GM23338 (cell line): ENCODE results near the gene HSD17B1. TPM values are rescaled to one million over a fixed set of nuclear protein-coding genes. Genes with fewer than 3 reads are reported as not detected.

ENCODE experiments used
- polyA plus RNA-seq: library from polyadenylated mRNA; unstranded; fragments of >200 nt; fragmentation: Nextera tagmentation; extraction: Ambion mirVana; gene quantifications from 2 replicates; pipeline ENCODE4 v1.2.1, GENCODE V29; 2016
- total RNA-seq: library from RNA; depleted of rRNA; stranded (reverse); fragments of >200 nt; shearing (Covaris generic); gene quantifications from 2 replicates; pipeline ENCODE4 v1.2.3, GENCODE V29; 2014
- TF ChIP-seq, protein P1 (sequence below): fragments of 250-450 bp; sonication (Bioruptor Pico); IDR thresholded peaks from 2 replicates; pipeline ENCODE4 v1.5.0; 2020; ENCODE audit warnings: mild to moderate bottlenecking, moderate library complexity
- TF ChIP-seq, protein P2 (sequence below): IDR thresholded peaks from 2 replicates; pipeline ENCODE4 v1.6.1; 2016; ENCODE audit warnings: antibody characterized with exemption
- TF ChIP-seq, protein P3 (sequence below): IDR thresholded peaks from one replicate; pipeline ENCODE4 v1.6.1; 2018; ENCODE audit warnings: antibody characterized with exemption; ENCODE audit not compliant: unreplicated experiment

Gene HSD17B1
- total and polyA plus RNA-seq, 2 experiments from 2014 or later, result 0.97 to 1.7 TPM

DNA sequence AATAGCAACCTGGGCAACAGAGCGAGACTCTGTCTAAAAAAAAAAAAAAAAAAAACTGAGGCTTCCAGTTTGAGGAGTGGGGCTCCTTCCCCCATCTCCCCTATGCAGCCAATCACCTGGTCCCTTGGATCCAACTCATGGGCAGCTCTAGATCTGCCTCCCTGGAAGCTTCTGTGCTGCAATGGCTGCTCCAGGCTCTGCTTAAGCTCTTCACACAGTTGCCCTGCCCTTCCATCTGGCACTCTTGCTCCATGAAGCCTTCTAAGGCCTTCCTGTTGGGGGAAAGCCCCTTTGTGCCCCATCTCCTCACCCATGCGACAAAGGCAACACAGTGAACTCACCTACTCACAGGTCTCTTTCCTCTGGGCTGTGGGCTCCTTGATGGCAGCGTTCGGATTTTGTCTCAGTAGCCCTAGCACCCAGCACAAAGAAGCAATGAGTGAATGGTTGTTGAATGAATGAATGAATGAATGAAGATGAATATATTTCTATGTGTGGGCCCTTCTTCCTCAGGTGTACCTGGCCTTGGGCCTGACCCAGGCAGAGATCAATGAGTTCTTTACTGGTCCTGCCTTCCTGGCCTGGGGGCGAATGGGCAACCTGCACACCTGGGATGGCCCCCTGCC lies 14.8 kb upstream of the HSD17B1 start (continued):
- TF ChIP-seq, protein P1, sequence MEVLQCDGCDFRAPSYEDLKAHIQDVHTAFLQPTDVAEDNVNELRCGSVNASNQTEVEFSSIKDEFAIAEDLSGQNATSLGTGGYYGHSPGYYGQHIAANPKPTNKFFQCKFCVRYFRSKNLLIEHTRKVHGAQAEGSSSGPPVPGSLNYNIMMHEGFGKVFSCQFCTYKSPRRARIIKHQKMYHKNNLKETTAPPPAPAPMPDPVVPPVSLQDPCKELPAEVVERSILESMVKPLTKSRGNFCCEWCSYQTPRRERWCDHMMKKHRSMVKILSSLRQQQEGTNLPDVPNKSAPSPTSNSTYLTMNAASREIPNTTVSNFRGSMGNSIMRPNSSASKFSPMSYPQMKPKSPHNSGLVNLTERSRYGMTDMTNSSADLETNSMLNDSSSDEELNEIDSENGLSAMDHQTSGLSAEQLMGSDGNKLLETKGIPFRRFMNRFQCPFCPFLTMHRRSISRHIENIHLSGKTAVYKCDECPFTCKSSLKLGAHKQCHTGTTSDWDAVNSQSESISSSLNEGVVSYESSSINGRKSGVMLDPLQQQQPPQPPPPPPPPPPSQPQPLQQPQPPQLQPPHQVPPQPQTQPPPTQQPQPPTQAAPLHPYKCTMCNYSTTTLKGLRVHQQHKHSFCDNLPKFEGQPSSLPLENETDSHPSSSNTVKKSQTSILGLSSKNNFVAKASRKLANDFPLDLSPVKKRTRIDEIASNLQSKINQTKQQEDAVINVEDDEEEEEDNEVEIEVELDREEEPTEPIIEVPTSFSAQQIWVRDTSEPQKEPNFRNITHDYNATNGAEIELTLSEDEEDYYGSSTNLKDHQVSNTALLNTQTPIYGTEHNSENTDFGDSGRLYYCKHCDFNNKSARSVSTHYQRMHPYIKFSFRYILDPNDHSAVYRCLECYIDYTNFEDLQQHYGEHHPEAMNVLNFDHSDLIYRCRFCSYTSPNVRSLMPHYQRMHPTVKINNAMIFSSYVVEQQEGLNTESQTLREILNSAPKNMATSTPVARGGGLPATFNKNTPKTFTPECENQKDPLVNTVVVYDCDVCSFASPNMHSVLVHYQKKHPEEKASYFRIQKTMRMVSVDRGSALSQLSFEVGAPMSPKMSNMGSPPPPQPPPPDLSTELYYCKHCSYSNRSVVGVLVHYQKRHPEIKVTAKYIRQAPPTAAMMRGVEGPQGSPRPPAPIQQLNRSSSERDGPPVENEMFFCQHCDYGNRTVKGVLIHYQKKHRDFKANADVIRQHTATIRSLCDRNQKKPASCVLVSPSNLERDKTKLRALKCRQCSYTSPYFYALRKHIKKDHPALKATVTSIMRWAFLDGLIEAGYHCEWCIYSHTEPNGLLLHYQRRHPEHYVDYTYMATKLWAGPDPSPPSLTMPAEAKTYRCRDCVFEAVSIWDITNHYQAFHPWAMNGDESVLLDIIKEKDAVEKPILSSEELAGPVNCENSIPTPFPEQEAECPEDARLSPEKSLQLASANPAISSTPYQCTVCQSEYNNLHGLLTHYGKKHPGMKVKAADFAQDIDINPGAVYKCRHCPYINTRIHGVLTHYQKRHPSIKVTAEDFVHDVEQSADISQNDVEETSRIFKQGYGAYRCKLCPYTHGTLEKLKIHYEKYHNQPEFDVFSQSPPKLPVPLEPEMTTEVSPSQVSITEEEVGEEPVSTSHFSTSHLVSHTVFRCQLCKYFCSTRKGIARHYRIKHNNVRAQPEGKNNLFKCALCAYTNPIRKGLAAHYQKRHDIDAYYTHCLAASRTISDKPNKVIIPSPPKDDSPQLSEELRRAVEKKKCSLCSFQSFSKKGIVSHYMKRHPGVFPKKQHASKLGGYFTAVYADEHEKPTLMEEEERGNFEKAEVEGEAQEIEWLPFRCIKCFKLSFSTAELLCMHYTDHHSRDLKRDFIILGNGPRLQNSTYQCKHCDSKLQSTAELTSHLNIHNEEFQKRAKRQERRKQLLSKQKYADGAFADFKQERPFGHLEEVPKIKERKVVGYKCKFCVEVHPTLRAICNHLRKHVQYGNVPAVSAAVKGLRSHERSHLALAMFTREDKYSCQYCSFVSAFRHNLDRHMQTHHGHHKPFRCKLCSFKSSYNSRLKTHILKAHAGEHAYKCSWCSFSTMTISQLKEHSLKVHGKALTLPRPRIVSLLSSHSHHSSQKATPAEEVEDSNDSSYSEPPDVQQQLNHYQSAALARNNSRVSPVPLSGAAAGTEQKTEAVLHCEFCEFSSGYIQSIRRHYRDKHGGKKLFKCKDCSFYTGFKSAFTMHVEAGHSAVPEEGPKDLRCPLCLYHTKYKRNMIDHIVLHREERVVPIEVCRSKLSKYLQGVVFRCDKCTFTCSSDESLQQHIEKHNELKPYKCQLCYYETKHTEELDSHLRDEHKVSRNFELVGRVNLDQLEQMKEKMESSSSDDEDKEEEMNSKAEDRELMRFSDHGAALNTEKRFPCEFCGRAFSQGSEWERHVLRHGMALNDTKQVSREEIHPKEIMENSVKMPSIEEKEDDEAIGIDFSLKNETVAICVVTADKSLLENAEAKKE (CRISPR knock-in tag), result no peak
- TF ChIP-seq, protein P2, sequence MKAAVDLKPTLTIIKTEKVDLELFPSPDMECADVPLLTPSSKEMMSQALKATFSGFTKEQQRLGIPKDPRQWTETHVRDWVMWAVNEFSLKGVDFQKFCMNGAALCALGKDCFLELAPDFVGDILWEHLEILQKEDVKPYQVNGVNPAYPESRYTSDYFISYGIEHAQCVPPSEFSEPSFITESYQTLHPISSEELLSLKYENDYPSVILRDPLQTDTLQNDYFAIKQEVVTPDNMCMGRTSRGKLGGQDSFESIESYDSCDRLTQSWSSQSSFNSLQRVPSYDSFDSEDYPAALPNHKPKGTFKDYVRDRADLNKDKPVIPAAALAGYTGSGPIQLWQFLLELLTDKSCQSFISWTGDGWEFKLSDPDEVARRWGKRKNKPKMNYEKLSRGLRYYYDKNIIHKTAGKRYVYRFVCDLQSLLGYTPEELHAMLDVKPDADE, result no peak
- TF ChIP-seq, protein P3, sequence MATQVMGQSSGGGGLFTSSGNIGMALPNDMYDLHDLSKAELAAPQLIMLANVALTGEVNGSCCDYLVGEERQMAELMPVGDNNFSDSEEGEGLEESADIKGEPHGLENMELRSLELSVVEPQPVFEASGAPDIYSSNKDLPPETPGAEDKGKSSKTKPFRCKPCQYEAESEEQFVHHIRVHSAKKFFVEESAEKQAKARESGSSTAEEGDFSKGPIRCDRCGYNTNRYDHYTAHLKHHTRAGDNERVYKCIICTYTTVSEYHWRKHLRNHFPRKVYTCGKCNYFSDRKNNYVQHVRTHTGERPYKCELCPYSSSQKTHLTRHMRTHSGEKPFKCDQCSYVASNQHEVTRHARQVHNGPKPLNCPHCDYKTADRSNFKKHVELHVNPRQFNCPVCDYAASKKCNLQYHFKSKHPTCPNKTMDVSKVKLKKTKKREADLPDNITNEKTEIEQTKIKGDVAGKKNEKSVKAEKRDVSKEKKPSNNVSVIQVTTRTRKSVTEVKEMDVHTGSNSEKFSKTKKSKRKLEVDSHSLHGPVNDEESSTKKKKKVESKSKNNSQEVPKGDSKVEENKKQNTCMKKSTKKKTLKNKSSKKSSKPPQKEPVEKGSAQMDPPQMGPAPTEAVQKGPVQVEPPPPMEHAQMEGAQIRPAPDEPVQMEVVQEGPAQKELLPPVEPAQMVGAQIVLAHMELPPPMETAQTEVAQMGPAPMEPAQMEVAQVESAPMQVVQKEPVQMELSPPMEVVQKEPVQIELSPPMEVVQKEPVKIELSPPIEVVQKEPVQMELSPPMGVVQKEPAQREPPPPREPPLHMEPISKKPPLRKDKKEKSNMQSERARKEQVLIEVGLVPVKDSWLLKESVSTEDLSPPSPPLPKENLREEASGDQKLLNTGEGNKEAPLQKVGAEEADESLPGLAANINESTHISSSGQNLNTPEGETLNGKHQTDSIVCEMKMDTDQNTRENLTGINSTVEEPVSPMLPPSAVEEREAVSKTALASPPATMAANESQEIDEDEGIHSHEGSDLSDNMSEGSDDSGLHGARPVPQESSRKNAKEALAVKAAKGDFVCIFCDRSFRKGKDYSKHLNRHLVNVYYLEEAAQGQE, result no peak
